Osteoblast (primary cell): ENCODE results near the gene TMEM208. TPM values are rescaled to one million over a fixed set of nuclear protein-coding genes. Genes with fewer than 3 reads are reported as not detected.

Source experiments
- DNase-seq: peaks from one replicate; pipeline ENCODE4 v3.0.0; 2011; ENCODE audit warnings: low spot score, mixed read lengths; ENCODE audit not compliant: insufficient read length; ENCODE audit errors: missing footprints
- H2AFZ ChIP-seq: 2 replicates; pipeline ENCODE4 v1.6.0; 2011; ENCODE audit warnings: mild to moderate bottlenecking, low read length
- H3K27ac ChIP-seq: 2 replicates; pipeline ENCODE4 v1.5.1; 2011; ENCODE audit warnings: mild to moderate bottlenecking, low read depth, low read length, moderate library complexity
- H3K27me3 ChIP-seq: 2 replicates; pipeline ENCODE4 v1.6.0; 2012; ENCODE audit warnings: mild to moderate bottlenecking, control low read depth, inconsistent platforms, low read length, moderate library complexity; ENCODE audit not compliant: insufficient read depth
- H3K36me3 ChIP-seq: 2 replicates; pipeline ENCODE4 v1.5.1; 2011; ENCODE audit warnings: mild to moderate bottlenecking, low read length, control low read depth, moderate library complexity; ENCODE audit not compliant: insufficient read depth
- H3K4me1 ChIP-seq: 2 replicates; pipeline ENCODE4 v1.5.1; 2011; ENCODE audit warnings: mild to moderate bottlenecking, low read length, control low read depth, moderate library complexity; ENCODE audit not compliant: insufficient read depth
- H3K4me2 ChIP-seq: 2 replicates; pipeline ENCODE4 v1.6.0; 2011; ENCODE audit warnings: mild to moderate bottlenecking, low read length; ENCODE audit not compliant: insufficient read depth
- H3K4me3 ChIP-seq: fragments of 200-600 bp; sonication (generic); 3 replicates; pipeline ENCODE4 v1.5.1; 2012; ENCODE audit warnings: mild to moderate bottlenecking, low read length, inconsistent platforms; ENCODE audit not compliant: insufficient read depth
- H3K79me2 ChIP-seq: 2 replicates; pipeline ENCODE4 v1.6.0; 2012; ENCODE audit warnings: mild to moderate bottlenecking, low read length, control low read depth, inconsistent platforms; ENCODE audit not compliant: insufficient read depth
- H3K9me3 ChIP-seq: 2 replicates; pipeline ENCODE4 v1.5.1; 2011; ENCODE audit warnings: low read depth, low read length, control low read depth
- H4K20me1 ChIP-seq: 2 replicates; pipeline ENCODE4 v1.6.0; 2012; ENCODE audit warnings: mild to moderate bottlenecking, low read length, control low read depth; ENCODE audit not compliant: insufficient read depth
- CTCF ChIP-seq: IDR thresholded peaks from 2 replicates; pipeline ENCODE4 v1.5.1; 2011; ENCODE audit warnings: mild to moderate bottlenecking, low read depth, low read length, moderate library complexity; ENCODE audit errors: extremely low read depth
- total RNA-seq: library from RNA; depleted of rRNA; stranded (reverse); fragments of >200 nt; gene quantifications from 2 replicates; pipeline ENCODE4 v1.2.3, GENCODE V29; 2012

Gene TMEM208
- total RNA-seq, 1 donor: 25.3 TPM

- Histone ChIP-seq H3K4me3 (peak overlapping the region; percentile 1), H3K27me3 (no peaks in the 10 kb centered on the region), H2AFZ (no peak overlapping the region), H3K9me3 (no peaks in the 10 kb centered on the region), H4K20me1 (peaks cover 11% of the 10 kb centered on the region), H3K79me2 (peaks cover 11% of the 10 kb centered on the region), H3K4me2 (peak overlapping the region; percentile 98), H3K4me1 (peaks cover 47% of the 10 kb centered on the region), H3K27ac (no peak overlapping the region), H3K36me3 (no peaks in the 10 kb centered on the region)
- no peak for TF ChIP-seq CTCF
- no peak for DNase-seq
Observed at GRCh38 chr16:67185651-67186134, 41.2 kb upstream of the TMEM208 start.

- no peaks in the 10 kb centered on the region for H3K9me3 ChIP-seq
- peak overlapping the region; percentile 37 for H3K4me3 ChIP-seq
- peaks cover 11% of the 10 kb centered on the region for H3K79me2 ChIP-seq
- no peaks in the 10 kb centered on the region for H3K36me3 ChIP-seq
- no peak overlapping the region for H2AFZ ChIP-seq
- no peaks in the 10 kb centered on the region for H3K27me3 ChIP-seq
- TF ChIP-seq CTCF: no peak
- H3K4me1 ChIP-seq: peaks cover 47% of the 10 kb centered on the region
- H3K27ac ChIP-seq: no peak overlapping the region
- peaks cover 4% of the 10 kb centered on the region for H4K20me1 ChIP-seq
- DNase-seq: peak; percentile 93
- peak overlapping the region; percentile 46 for H3K4me2 ChIP-seq
Observed at GRCh38 chr16:67186550-67186950, 40.4 kb upstream of the TMEM208 start.

- Histone ChIP-seq H3K27me3 (no peaks in the 10 kb centered on the region), H3K4me1 (peaks cover 44% of the 10 kb centered on the region), H3K27ac (no peak overlapping the region), H3K9me3 (no peaks in the 10 kb centered on the region), H3K79me2 (peaks cover 12% of the 10 kb centered on the region), H3K4me2 (no peak overlapping the region), H4K20me1 (peaks cover 4% of the 10 kb centered on the region), H3K36me3 (no peaks in the 10 kb centered on the region), H2AFZ (no peak overlapping the region), H3K4me3 (no peak overlapping the region)
- no peak for DNase-seq
- no peak for TF ChIP-seq CTCF
Observed at GRCh38 chr16:67187175-67187890, 39.6 kb upstream of the TMEM208 start.

GRCh38 chr16:67188323-67188722 lies 38.6 kb upstream of the TMEM208 start:
- no peaks in the 10 kb centered on the region for H3K27me3 ChIP-seq
- H3K4me2 ChIP-seq: no peak overlapping the region
- H3K4me3 ChIP-seq: no peak overlapping the region
- H3K27ac ChIP-seq: no peak overlapping the region
- TF ChIP-seq CTCF: no peak
- H4K20me1 ChIP-seq: peaks cover 14% of the 10 kb centered on the region
- peaks cover 43% of the 10 kb centered on the region for H3K4me1 ChIP-seq
- H3K9me3 ChIP-seq: no peaks in the 10 kb centered on the region
- H3K79me2 ChIP-seq: peaks cover 14% of the 10 kb centered on the region
- DNase-seq: no peak
- H3K36me3 ChIP-seq: no peaks in the 10 kb centered on the region
- H2AFZ ChIP-seq: no peak overlapping the region
